ENCODE data around the gene PLA2G1B. TPM values are rescaled to one million over a fixed set of nuclear protein-coding genes. Genes with fewer than 3 reads are reported as not detected.

PLA2G1B gene
- total RNA-seq, 4 donors from 2014 or later, result not detected

GRCh38 chr12:120332523-120332922 is 4.9 kb upstream of the PLA2G1B start:
- Histone ChIP-seq H3K4me1 (no peaks in the 10 kb centered on the region), H3K36me3 (no peaks in the 10 kb centered on the region), H3K27ac (replicated peaks in 1 of 4) (no peak overlapping the region), H3K4me3 (no peak overlapping the region), H3K27me3 (peaks cover 0 to 4% (median 0%) of the 10 kb centered on the region in 4 donors), H3K9me3 (no peaks in the 10 kb centered on the region)
- intact Hi-C loops (cut with DNase I), result no loop called here
- TF ChIP-seq POLR2A (IDR thresholded peaks at IDR 0.05; ENCODE audit: low read depth) (no peak), CTCF (IDR thresholded peaks at IDR 0.05) (no peak), POLR2AphosphoS5 (IDR thresholded peaks at IDR 0.05) (no peak), EP300 (IDR thresholded peaks at IDR 0.05) (no peak)
- 88% methylated on average over 7 of the region's 7 CpGs for WGBS
- DNase-seq (ENCODE audit: extremely low spot score), result no peak

- Histone ChIP-seq H3K4me1 (no peaks in the 10 kb centered on the region), H3K4me3 (no peak overlapping the region), H3K27me3 (peaks cover 0 to 4% (median 0%) of the 10 kb centered on the region in 4 donors), H3K9me3 (no peaks in the 10 kb centered on the region), H3K36me3 (no peaks in the 10 kb centered on the region), H3K27ac (replicated peaks in 1 of 4) (no peak overlapping the region)
- intact Hi-C loops (cut with DNase I), result no loop called here
- 88% methylated on average over 5 of the region's 5 CpGs for WGBS
- no peak for DNase-seq (ENCODE audit: extremely low spot score)
- TF ChIP-seq POLR2A (IDR thresholded peaks at IDR 0.05; ENCODE audit: low read depth) (no peak), CTCF (IDR thresholded peaks at IDR 0.05) (no peak), EP300 (IDR thresholded peaks at IDR 0.05) (no peak), POLR2AphosphoS5 (IDR thresholded peaks at IDR 0.05) (no peak)
These were observed 4.5 kb upstream of the PLA2G1B start for GRCh38 chr12:120332041-120332440.

GRCh38 chr12:120331390-120331789 is 3.8 kb upstream of the PLA2G1B start:
- 53% methylated on average over 3 of the region's 3 CpGs for WGBS
- Histone ChIP-seq H3K9me3 (no peaks in the 10 kb centered on the region), H3K27ac (replicated peaks in 1 of 4) (no peak overlapping the region), H3K4me1 (no peaks in the 10 kb centered on the region), H3K27me3 (peaks cover 0 to 4% (median 0%) of the 10 kb centered on the region in 4 donors), H3K36me3 (no peaks in the 10 kb centered on the region), H3K4me3 (no peak overlapping the region)
- no peak for DNase-seq (ENCODE audit: extremely low spot score)
- TF ChIP-seq EP300 (IDR thresholded peaks at IDR 0.05) (no peak), CTCF (IDR thresholded peaks at IDR 0.05) (no peak), POLR2AphosphoS5 (IDR thresholded peaks at IDR 0.05) (no peak), POLR2A (IDR thresholded peaks at IDR 0.05; ENCODE audit: low read depth) (no peak)
- intact Hi-C loops (cut with DNase I), result no loop called here

GRCh38 chr12:120328228-120328627 is 649 bp upstream of the PLA2G1B start:
- no peak for TF ChIP-seq POLR2AphosphoS5 (IDR thresholded peaks at IDR 0.05)
- H3K36me3 ChIP-seq, result no peaks in the 10 kb centered on the region
- H3K9me3 ChIP-seq, result no peaks in the 10 kb centered on the region
- peaks cover 0 to 9% (median 6%) of the 10 kb centered on the region in 4 donors for H3K4me1 ChIP-seq
- intact Hi-C loops (cut with DNase I), result no loop called here
- H3K27me3 ChIP-seq, result peaks cover 0 to 4% (median 0%) of the 10 kb centered on the region in 4 donors
- no peak overlapping the region for H3K27ac ChIP-seq (replicated peaks in 1 of 4)
- no peak overlapping the region for H3K4me3 ChIP-seq
- WGBS, result 84% methylated on average over 4 of the region's 4 CpGs
- DNase-seq (ENCODE audit: extremely low spot score), result no peak

GRCh38 chr12:120324841-120325417 is 2.6 kb downstream of the PLA2G1B start:
- Histone ChIP-seq H3K27me3 (no peaks in the 10 kb centered on the region), H3K36me3 (no peaks in the 10 kb centered on the region), H3K4me3 (peak overlapping the region in 1 of 4 donors; percentile 66), H3K4me1 (peaks cover 0 to 9% (median 6%) of the 10 kb centered on the region in 4 donors), H3K9me3 (no peaks in the 10 kb centered on the region), H3K27ac (replicated peaks in 1 of 4) (no peak overlapping the region)
- no peak for TF ChIP-seq EP300 (IDR thresholded peaks at IDR 0.05)
- no peak for TF ChIP-seq CTCF (IDR thresholded peaks at IDR 0.05)
- no peak for TF ChIP-seq POLR2AphosphoS5 (IDR thresholded peaks at IDR 0.05)
- TF ChIP-seq POLR2A (IDR thresholded peaks at IDR 0.05; ENCODE audit: low read depth), result no peak
- DNase-seq (ENCODE audit: extremely low spot score), result no peak
- WGBS, result 65% methylated on average over 9 of the region's 9 CpGs
- intact Hi-C loops (cut with DNase I), result loop anchor here (1.0 kb wide), 1 partner anchor 112 kb away; no protein-coding TSS in a partner anchor
